Left ventricle myocardium inferior (tissue), 1 donor: Measurements from ENCODE around the gene PDE3B. TPM values are rescaled to one million over a fixed set of nuclear protein-coding genes. Genes with fewer than 3 reads are reported as not detected.

Experiments
- DNase-seq: peaks from one replicate; pipeline ENCODE4 v3.0.0-alpha.2; 2020
- H3K27ac ChIP-seq: fragments of 200-600 bp; replicated peaks from 2 replicates; pipeline ENCODE4 v1.8.0; 2021
- H3K27me3 ChIP-seq: fragments of 200-600 bp; 2 replicates; pipeline ENCODE4 v1.8.0; 2021; ENCODE audit warnings: low read depth
- H3K36me3 ChIP-seq: fragments of 200-600 bp; 2 replicates; pipeline ENCODE4 v1.8.0; 2021
- H3K4me1 ChIP-seq: fragments of 200-600 bp; 2 replicates; pipeline ENCODE4 v1.8.0; 2021
- H3K4me3 ChIP-seq: fragments of 200-600 bp; 2 replicates; pipeline ENCODE4 v1.8.0; 2021; ENCODE audit warnings: mild to moderate bottlenecking, moderate library complexity
- H3K9me3 ChIP-seq: fragments of 200-600 bp; replicated peaks from 2 replicates; pipeline ENCODE4 v1.8.0; 2021
- CTCF ChIP-seq: fragments of 200-600 bp; IDR thresholded peaks from 2 replicates; pipeline ENCODE4 v1.8.0; 2021; ENCODE audit warnings: antibody characterized with exemption, mild to moderate bottlenecking, borderline replicate concordance
- intact Hi-C: fragments of 100-400 bp; cut with micrococcal nuclease; formaldehyde crosslinking; loops from one replicate; pipeline ENCODE4 v1.11.0; 2022
- total RNA-seq: library from RNA; stranded (reverse); fragmentation: NEBNext Ultra II Directional; extraction: Animal tissue kit (Norgen Biotek cat#: 25700); gene quantifications from one replicate; pipeline ENCODE4 v1.2.1, GENCODE V29; 2021
- donor health status: DM: no; HTN: yes; CAD: no; lungs with severe emphysema.

The PDE3B gene
- total RNA-seq, 1 donor from 2014 or later = 5.9 TPM

- H3K36me3 ChIP-seq = no peaks in the 10 kb centered on the region
- no peak for DNase-seq
- H3K27me3 ChIP-seq = no peaks in the 10 kb centered on the region
- H3K9me3 ChIP-seq = no peaks in the 10 kb centered on the region
- H3K27ac ChIP-seq = no peak overlapping the region
- no peaks in the 10 kb centered on the region for H3K4me1 ChIP-seq
- TF ChIP-seq CTCF = no peak
- no peak overlapping the region for H3K4me3 ChIP-seq
- intact Hi-C loops = no loop called here
These were observed 29.4 kb upstream of the PDE3B start for GRCh38 chr11:14614091-14614622.

- Histone ChIP-seq H3K9me3 (no peaks in the 10 kb centered on the region), H3K4me1 (no peaks in the 10 kb centered on the region), H3K4me3 (no peak overlapping the region), H3K36me3 (no peaks in the 10 kb centered on the region), H3K27ac (no peak overlapping the region), H3K27me3 (no peaks in the 10 kb centered on the region)
- intact Hi-C loops = no loop called here
- TF ChIP-seq CTCF = no peak
- no peak for DNase-seq
These were observed 26.2 kb upstream of the PDE3B start for GRCh38 chr11:14617241-14618027.

- Histone ChIP-seq H3K9me3 (no peaks in the 10 kb centered on the region), H3K27ac (no peak overlapping the region), H3K27me3 (no peaks in the 10 kb centered on the region), H3K36me3 (no peaks in the 10 kb centered on the region), H3K4me3 (no peak overlapping the region), H3K4me1 (no peaks in the 10 kb centered on the region)
- DNase-seq = no peak
- intact Hi-C loops = no loop called here
- TF ChIP-seq CTCF = no peak
These were observed 25.5 kb upstream of the PDE3B start for GRCh38 chr11:14618060-14618459.

- H3K4me3 ChIP-seq = no peak overlapping the region
- H3K36me3 ChIP-seq = no peaks in the 10 kb centered on the region
- no peaks in the 10 kb centered on the region for H3K27me3 ChIP-seq
- intact Hi-C loops = no loop called here
- no peaks in the 10 kb centered on the region for H3K9me3 ChIP-seq
- H3K4me1 ChIP-seq = no peaks in the 10 kb centered on the region
- no peak overlapping the region for H3K27ac ChIP-seq
- no peak for TF ChIP-seq CTCF
- DNase-seq = no peak
These were observed 23.7 kb upstream of the PDE3B start for GRCh38 chr11:14619603-14620531.

- DNase-seq = no peak
- no peak for TF ChIP-seq CTCF
- intact Hi-C loops = no loop called here
- H3K36me3 ChIP-seq = no peaks in the 10 kb centered on the region
- H3K27ac ChIP-seq = no peak overlapping the region
- H3K9me3 ChIP-seq = no peaks in the 10 kb centered on the region
- H3K27me3 ChIP-seq = no peaks in the 10 kb centered on the region
- no peak overlapping the region for H3K4me3 ChIP-seq
- H3K4me1 ChIP-seq = no peaks in the 10 kb centered on the region
These were observed 21.2 kb upstream of the PDE3B start for GRCh38 chr11:14622223-14622954.
